ENCODE data around the gene IQCF6.
"Not testable (repeated sequence)": the region's sequence is repeated elsewhere in the genome, so short reads cannot be mapped to it uniquely, and the experiment has no call there.

IQCF6 gene

GRCh38 chr3:51779137-51779536 is at the start of gene IQCF6:
IQCF6 (minus strand) TSS chr3:51779237; CDS start chr3:51779224, 13 bp downstream.
- no peak for DNase-seq

GRCh38 chr3:51828297-51828696 is 49.3 kb upstream of the IQCF6 start:
- DNase-seq = no peak

- DNase-seq = peak; percentile 5 to 20
These were observed 40.8 kb upstream of the IQCF6 start for GRCh38 chr3:51819709-51820406.

- DNase-seq = no peak
These were observed 40.1 kb upstream of the IQCF6 start for GRCh38 chr3:51819151-51819550.

- DNase-seq = no peak
These were observed 38.3 kb upstream of the IQCF6 start for GRCh38 chr3:51817375-51817774.

GRCh38 chr3:51816723-51817122 is 37.7 kb upstream of the IQCF6 start:
- no peak for DNase-seq

- DNase-seq = no peak
These were observed 36.6 kb upstream of the IQCF6 start for GRCh38 chr3:51815614-51816013.

- DNase-seq = no peak
These were observed 35.0 kb upstream of the IQCF6 start for GRCh38 chr3:51814034-51814433.

- DNase-seq = no peak
These were observed 34.5 kb upstream of the IQCF6 start for GRCh38 chr3:51813539-51813938.

GRCh38 chr3:51808934-51809333 is 29.9 kb upstream of the IQCF6 start:
- no peak for DNase-seq

- DNase-seq = no peak
These were observed 23.2 kb upstream of the IQCF6 start for GRCh38 chr3:51802106-51802703.

GRCh38 chr3:51800750-51801125 is 21.7 kb upstream of the IQCF6 start:
- DNase-seq = no peak

GRCh38 chr3:51799879-51800749 is 21.1 kb upstream of the IQCF6 start:
- peak in 1 of 2 donors; percentile 28 for DNase-seq

GRCh38 chr3:51798411-51798963 is 19.4 kb upstream of the IQCF6 start:
- DNase-seq = no peak

GRCh38 chr3:51796854-51797253 is 17.8 kb upstream of the IQCF6 start:
- no peak for DNase-seq

- DNase-seq = no peak
These were observed 15.2 kb upstream of the IQCF6 start for GRCh38 chr3:51794206-51794605.

GRCh38 chr3:51792206-51792605 is 13.2 kb upstream of the IQCF6 start:
- no peak for DNase-seq

GRCh38 chr3:51789437-51789836 is 10.4 kb upstream of the IQCF6 start:
- no peak for DNase-seq

- not testable (repeated sequence) for DNase-seq
These were observed 8.5 kb upstream of the IQCF6 start for GRCh38 chr3:51787576-51787975.

GRCh38 chr3:51786267-51786666 is 7.2 kb upstream of the IQCF6 start:
- DNase-seq = no peak

- no peak for DNase-seq
These were observed 483 bp downstream of the IQCF6 start for GRCh38 chr3:51778554-51778953.

- no peak for DNase-seq
These were observed 1.1 kb downstream of the IQCF6 start for GRCh38 chr3:51777985-51778384.

- DNase-seq = no peak
These were observed 5.4 kb downstream of the IQCF6 start for GRCh38 chr3:51773529-51774056.
